NOMO-1 treated with DMSO at 0.1 percent for 48 hours (cell line): ENCODE data around the gene TNNI2.
"Not testable (repeated sequence)": the region's sequence is repeated elsewhere in the genome, so short reads cannot be mapped to it uniquely, and the experiment has no call there.

ENCODE experiments used
- DNase-seq: peaks from one replicate; lab custom pipeline; 2025; ENCODE audit not compliant: unreplicated experiment; lab: John Stamatoyannopoulos, UW

TNNI2 gene

GRCh38 chr11:1883346-1884302 lies 44.8 kb downstream of the TNNI2 start:
- no peak for DNase-seq

DNA sequence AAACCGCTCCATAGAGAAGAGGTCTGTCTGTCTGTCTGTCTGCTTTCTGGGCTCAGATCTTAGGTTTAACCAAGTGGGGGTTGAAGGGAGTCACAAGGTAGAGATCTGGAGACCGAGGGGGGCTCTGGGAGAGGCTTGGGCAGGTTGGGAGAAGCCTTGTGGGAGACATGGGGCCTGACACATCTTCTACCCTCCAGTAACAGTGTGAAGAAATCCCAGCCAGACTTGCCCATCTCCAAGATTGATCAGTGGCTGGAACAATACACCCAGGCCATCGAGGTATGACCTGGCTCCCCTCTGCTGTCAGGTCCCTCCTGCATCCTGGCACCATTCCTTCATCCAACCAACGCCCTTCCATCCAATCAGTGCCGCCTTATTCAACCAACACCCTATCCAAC lies 45.5 kb downstream of the TNNI2 start:
- no peak for DNase-seq

DNA sequence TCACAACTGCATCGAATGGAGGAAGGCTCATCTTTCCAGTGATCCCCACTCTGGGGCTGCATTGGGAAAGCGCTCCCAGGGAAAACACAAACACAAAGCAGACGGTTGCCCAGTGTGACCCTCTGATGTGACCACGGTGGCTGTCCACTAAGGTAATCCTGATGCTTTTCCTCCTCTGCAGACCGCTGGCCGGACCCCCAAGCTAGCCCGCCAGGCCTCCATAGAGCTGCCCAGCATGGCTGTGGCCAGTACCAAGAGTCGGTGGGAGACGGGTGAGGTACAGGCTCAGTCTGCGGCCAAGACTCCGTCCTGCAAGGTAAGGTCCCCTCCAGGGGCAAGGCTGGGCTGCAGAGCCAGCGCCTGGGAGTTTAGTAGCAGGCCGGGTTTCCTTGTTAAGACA lies 47.8 kb downstream of the TNNI2 start:
- not testable (repeated sequence) for DNase-seq

DNA sequence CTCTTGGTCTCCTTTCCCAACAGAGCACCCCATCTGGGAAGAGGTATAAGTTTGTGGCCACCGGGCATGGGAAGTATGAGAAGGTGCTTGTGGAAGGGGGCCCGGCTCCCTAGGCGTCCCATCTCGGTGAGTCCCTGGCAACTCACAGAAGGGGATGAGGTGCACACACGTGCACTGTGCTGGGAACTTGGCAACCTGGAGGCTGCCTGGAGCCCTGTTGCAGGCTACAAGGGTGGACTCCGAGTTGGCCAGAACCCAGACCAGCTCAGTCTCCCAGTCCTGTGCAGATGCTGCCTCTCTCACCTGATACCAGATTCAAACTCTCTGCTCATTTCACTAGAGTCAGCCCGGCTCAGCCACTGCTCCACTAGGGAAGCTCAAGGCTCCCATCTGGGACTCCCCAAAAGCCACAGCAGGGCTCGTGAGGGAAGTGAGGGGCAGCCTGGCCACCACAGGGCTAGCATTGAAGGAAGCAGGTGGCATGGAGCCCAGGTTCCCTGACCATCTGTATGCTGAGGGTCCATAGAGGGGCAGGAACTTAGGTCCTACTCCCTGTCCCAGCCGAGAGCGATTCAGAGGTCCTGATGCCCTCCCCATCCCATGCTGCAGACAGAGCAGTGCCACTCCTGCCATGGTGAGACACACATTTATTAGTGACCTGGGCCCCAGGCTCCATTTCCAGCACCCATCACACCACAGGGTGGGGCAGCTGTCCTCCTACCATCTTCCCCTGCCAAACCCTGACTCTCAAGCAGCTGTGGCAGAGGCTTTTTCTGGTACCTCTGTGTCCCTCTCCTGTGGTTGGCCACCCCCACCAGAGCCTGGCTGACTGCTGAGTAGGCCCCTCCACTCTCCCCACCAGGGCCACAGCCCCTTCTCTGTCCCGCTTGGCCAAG lies 48.9 kb downstream of the TNNI2 start:
- DNase-seq, result no peak

- no peak for DNase-seq
Measured at GRCh38 chr11:1888347-1888753, 49.6 kb downstream of the TNNI2 start.

GRCh38 chr11:1888811-1889210 lies 50.0 kb downstream of the TNNI2 start:
- no peak for DNase-seq

GRCh38 chr11:1889224-1889930 lies 50.6 kb downstream of the TNNI2 start:
- DNase-seq, result no peak

DNA sequence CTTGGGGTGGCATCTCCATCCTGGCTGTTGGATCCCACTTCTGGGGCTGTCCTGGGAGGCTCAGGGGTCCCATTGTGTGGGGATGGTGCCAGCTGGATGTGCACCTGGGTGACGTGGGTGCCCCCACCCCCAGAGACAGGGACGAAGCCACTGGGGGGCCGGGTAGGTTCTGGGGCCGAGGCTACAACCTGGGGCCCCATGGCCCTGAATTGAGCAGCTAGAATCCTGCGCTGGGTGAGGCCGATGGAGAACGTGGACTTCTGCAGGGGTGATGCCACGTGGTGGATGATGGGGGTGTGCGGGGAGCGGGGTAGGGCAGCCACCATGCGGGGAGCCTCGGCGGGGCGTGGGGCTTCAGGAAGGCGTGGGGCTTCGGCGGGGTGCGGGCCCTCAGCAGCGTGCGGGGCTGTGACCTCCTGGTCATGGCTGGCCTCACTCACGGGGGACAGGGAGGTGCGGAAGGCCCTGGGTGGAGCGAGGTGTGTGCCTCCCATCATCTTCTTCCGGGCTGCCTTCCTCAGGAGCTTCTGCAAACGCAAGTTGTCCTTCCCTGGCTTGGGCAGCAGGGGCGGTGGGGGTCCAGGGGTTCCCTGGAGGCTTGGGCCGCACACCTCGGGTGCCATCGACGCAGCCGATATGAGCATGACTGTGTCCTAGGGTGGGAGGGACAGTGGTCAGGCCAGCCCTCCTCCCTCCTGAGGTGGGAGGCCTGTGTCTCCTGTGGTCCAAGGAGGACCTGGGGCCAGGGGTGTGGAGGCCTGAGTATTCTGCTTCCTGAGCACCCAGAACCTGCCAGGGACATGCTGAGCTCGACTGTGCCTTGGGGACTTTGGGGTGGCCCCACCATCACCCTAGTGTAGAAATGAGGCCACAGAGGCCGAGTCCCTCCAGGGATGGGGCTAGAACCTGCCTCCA lies 51.4 kb downstream of the TNNI2 start:
- DNase-seq, result no peak
